Esophagus (tissue), 2 donors: ENCODE results near the gene SERPINA6. TPM values are rescaled to one million over a fixed set of nuclear protein-coding genes. Genes with fewer than 3 reads are reported as not detected.

ENCODE experiments used
- H3K27ac ChIP-seq, 2 donors: one replicate each; pipeline ENCODE4 v1.5.1; 2013; ENCODE audit warnings: low read depth in 2 of 2, mild to moderate bottlenecking in 2 of 2, inconsistent platforms in 1 of 2, low read length in 1 of 2, moderate library complexity in 1 of 2
- H3K27me3 ChIP-seq, 2 donors: one replicate each; pipeline ENCODE4 v1.6.1; 2013; ENCODE audit warnings: low read length in 2 of 2, control low read depth in 1 of 2, mild to moderate bottlenecking in 1 of 2; ENCODE audit not compliant: insufficient read depth in 2 of 2, control insufficient read depth in 1 of 2
- H3K36me3 ChIP-seq, 2 donors: one replicate each; pipeline ENCODE4 v1.6.1; 2013; ENCODE audit warnings: low read length in 1 of 2; ENCODE audit not compliant: control insufficient read depth in 2 of 2, insufficient read depth in 2 of 2
- H3K4me1 ChIP-seq, 2 donors: one replicate each; pipeline ENCODE4 v1.6.1; 2013; ENCODE audit warnings: low read length in 1 of 2; ENCODE audit not compliant: control insufficient read depth in 2 of 2, insufficient read depth in 2 of 2
- H3K4me3 ChIP-seq, 2 donors: one replicate each; pipeline ENCODE4 v1.5.1; 2013; ENCODE audit warnings: low read length in 2 of 2, mild to moderate bottlenecking in 2 of 2, low read depth in 1 of 2, moderate library complexity in 1 of 2
- H3K9me3 ChIP-seq, 2 donors: one replicate each; pipeline ENCODE4 v1.6.1; 2013; ENCODE audit warnings: mild to moderate bottlenecking in 2 of 2, low read depth in 1 of 2, low read length in 1 of 2, moderate library complexity in 1 of 2; ENCODE audit not compliant: control insufficient read depth in 2 of 2, insufficient read depth in 1 of 2
- WGBS, 2 donors: extraction: QIAGEN DNeasy Blood & Tissue Kit; methylation state at CpG; one replicate each; pipeline ENCODE4 v1.1.7; 2013; 5-methylcytosine and 5-hydroxymethylcytosine counted together
- polyA plus RNA-seq, 2 donors: library from polyadenylated mRNA; stranded (reverse); fragments of 200-250 nt; gene quantifications; one replicate each; pipeline ENCODE4 v1.2.3, GENCODE V29; 2013
- donor health status: healthy with polysubstance abuse.
- donor health status: Bipolar disorder and iron deficiency.

Gene SERPINA6
- polyA plus RNA-seq, 2 donors, result 0.04 TPM; not detected in 1

GRCh38 chr14:94343238-94344005 is 20.3 kb upstream of the SERPINA6 start:
- Histone ChIP-seq H3K4me3 (no peak overlapping the region), H3K4me1 (peaks cover 2 to 14% of the 10 kb centered on the region in 2 donors), H3K27me3 (no peaks in the 10 kb centered on the region), H3K27ac (no peak overlapping the region), H3K9me3 (no peaks in the 10 kb centered on the region), H3K36me3 (no peaks in the 10 kb centered on the region)
- WGBS, 2 donors, result 88 to 89% methylated on average over 8 of the region's 8 CpGs

GRCh38 chr14:94342334-94342934 is 19.3 kb upstream of the SERPINA6 start:
- WGBS, 2 donors, result 27% methylated on average over 2 of the region's 2 CpGs
- H3K27me3 ChIP-seq, result no peaks in the 10 kb centered on the region
- peaks cover 2 to 14% of the 10 kb centered on the region in 2 donors for H3K4me1 ChIP-seq
- H3K36me3 ChIP-seq, result no peaks in the 10 kb centered on the region
- H3K9me3 ChIP-seq, result no peaks in the 10 kb centered on the region
- no peak overlapping the region for H3K4me3 ChIP-seq
- H3K27ac ChIP-seq, result peak overlapping the region; percentile 60 to 82

- Histone ChIP-seq H3K9me3 (no peaks in the 10 kb centered on the region), H3K27me3 (no peaks in the 10 kb centered on the region), H3K4me1 (peaks cover 2 to 14% of the 10 kb centered on the region in 2 donors), H3K36me3 (no peaks in the 10 kb centered on the region), H3K27ac (peak overlapping the region; percentile 60 to 82), H3K4me3 (no peak overlapping the region)
- WGBS, 2 donors, result 35 to 36% methylated on average over 5 of the region's 5 CpGs
These were observed 18.7 kb upstream of the SERPINA6 start for GRCh38 chr14:94341656-94342333.

GRCh38 chr14:94340533-94340932 is 17.4 kb upstream of the SERPINA6 start:
- H3K36me3 ChIP-seq, result no peaks in the 10 kb centered on the region
- no peaks in the 10 kb centered on the region for H3K27me3 ChIP-seq
- H3K4me3 ChIP-seq, result no peak overlapping the region
- no peak overlapping the region for H3K27ac ChIP-seq
- peaks cover 2 to 12% of the 10 kb centered on the region in 2 donors for H3K4me1 ChIP-seq
- H3K9me3 ChIP-seq, result no peaks in the 10 kb centered on the region

- H3K27ac ChIP-seq, result no peak overlapping the region
- H3K4me1 ChIP-seq, result peaks cover 2 to 8% of the 10 kb centered on the region in 2 donors
- no peaks in the 10 kb centered on the region for H3K9me3 ChIP-seq
- H3K36me3 ChIP-seq, result no peaks in the 10 kb centered on the region
- H3K4me3 ChIP-seq, result no peak overlapping the region
- 74 to 80% methylated on average over 2 of the region's 2 CpGs for WGBS, 2 donors
- H3K27me3 ChIP-seq, result no peaks in the 10 kb centered on the region
These were observed 14.9 kb upstream of the SERPINA6 start for GRCh38 chr14:94338023-94338422.

GRCh38 chr14:94337274-94337673 is 14.1 kb upstream of the SERPINA6 start:
- Histone ChIP-seq H3K9me3 (no peaks in the 10 kb centered on the region), H3K4me1 (peaks cover 2% of the 10 kb centered on the region in 2 donors), H3K4me3 (no peak overlapping the region), H3K27ac (no peak overlapping the region), H3K36me3 (no peaks in the 10 kb centered on the region), H3K27me3 (no peaks in the 10 kb centered on the region)
- WGBS, 2 donors, result 72 to 78% methylated on average over 6 of the region's 6 CpGs

- 42 to 45% methylated on average over 4 of the region's 4 CpGs for WGBS, 2 donors
- Histone ChIP-seq H3K4me3 (no peak overlapping the region), H3K4me1 (no peaks in the 10 kb centered on the region), H3K9me3 (no peaks in the 10 kb centered on the region), H3K27ac (no peak overlapping the region), H3K27me3 (no peaks in the 10 kb centered on the region), H3K36me3 (no peaks in the 10 kb centered on the region)
These were observed 11.7 kb upstream of the SERPINA6 start for GRCh38 chr14:94334872-94335271.

- no peaks in the 10 kb centered on the region for H3K27me3 ChIP-seq
- no peak overlapping the region for H3K4me3 ChIP-seq
- H3K4me1 ChIP-seq, result no peaks in the 10 kb centered on the region
- no peak overlapping the region for H3K27ac ChIP-seq
- no peaks in the 10 kb centered on the region for H3K9me3 ChIP-seq
- H3K36me3 ChIP-seq, result no peaks in the 10 kb centered on the region
These were observed 9.5 kb upstream of the SERPINA6 start for GRCh38 chr14:94332587-94332986.

GRCh38 chr14:94332063-94332583 is 9.0 kb upstream of the SERPINA6 start:
- Histone ChIP-seq H3K4me1 (no peaks in the 10 kb centered on the region), H3K36me3 (no peaks in the 10 kb centered on the region), H3K27ac (no peak overlapping the region), H3K4me3 (no peak overlapping the region), H3K9me3 (no peaks in the 10 kb centered on the region), H3K27me3 (no peaks in the 10 kb centered on the region)
- 69 to 72% methylated on average over 7 of the region's 7 CpGs for WGBS, 2 donors
